ENCODE data around the gene HPSE2.

DNA sequence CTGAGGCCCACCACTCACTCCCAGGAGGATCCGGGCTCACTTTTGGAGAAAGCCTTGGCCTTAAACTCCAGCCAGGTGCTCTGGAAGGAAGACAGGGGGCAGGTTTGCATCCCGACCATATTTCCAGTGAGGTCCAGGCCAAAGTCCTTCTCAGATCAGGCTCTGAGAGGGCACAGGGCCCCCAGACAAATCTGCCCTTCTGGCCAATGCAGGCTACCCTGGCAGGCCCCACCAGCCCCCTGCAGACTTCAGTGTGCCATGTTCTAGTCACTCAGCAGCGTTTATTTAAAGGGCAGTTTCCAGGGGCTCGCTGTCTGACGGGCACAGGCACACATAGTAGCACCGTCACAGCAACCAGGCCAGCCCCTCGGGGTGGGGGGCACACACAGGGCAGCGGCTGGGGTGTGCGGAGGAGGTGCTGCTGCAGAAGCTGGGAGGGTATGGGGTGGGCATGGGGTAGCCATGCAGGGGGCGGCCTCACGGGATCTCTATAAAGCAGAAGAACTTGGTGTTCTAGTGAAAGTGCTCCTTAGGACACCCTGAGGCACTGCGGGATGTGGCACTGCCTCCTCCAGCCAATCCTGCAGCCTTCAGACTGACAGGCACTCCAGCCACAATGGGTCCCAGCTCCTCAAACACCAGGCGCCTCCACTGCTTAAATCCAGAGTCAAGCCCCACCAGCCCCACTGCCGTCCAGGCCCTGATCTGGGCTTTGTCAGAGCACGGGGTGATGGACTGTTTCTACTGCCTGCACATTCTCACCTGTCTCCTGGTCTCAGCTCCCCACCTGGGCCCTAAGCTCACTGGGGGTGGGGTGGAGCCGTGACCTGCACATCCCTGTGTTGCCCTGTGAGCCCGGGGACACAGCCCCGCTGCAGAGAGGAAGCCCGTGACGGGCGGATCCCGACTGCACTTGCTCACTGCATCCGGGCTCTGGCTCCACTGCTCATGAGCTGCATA lies 811.1 kb downstream of the HPSE2 start:
- no peak for TF ChIP-seq TCF12 (IDR thresholded peaks at IDR 0.05)
- no peak for TF ChIP-seq TCF12 (CRISPR knock-in tag; IDR thresholded peaks at IDR 0.05)
- no peak for TF ChIP-seq CTCF (CRISPR knock-in tag; IDR thresholded peaks at IDR 0.05)
- TF ChIP-seq ZNF776 (CRISPR knock-in tag; IDR thresholded peaks at IDR 0.05), result no peak
- TF ChIP-seq KLF6 (CRISPR knock-in tag; IDR thresholded peaks at IDR 0.05), result no peak
- no peak for TF ChIP-seq POLR2A (IDR thresholded peaks at IDR 0.05; ENCODE audit: insufficient read depth in 1 of 2, low read depth in 2 of 2, low read length in 2 of 2)
